SK-N-SH (cell line): ENCODE measurements around the gene SCNN1B. TPM values are rescaled to one million over a fixed set of nuclear protein-coding genes. Genes with fewer than 3 reads are reported as not detected.

Experiments
- CTCF ChIA-PET: fragments of 300-600, 350-600 bp; formaldehyde crosslinking; extraction: SDS; loops from one replicate; lab custom pipeline; 2021; lab: Yijun Ruan, JAX
- POLR2A ChIA-PET: fragments of 350-600 bp; sonication (Branson Sonifier 250); formaldehyde crosslinking; extraction: SDS; loops from one replicate; lab custom pipeline; 2020; ENCODE audit warnings: antibody characterized with exemption, inconsistent platforms; lab: Yijun Ruan, JAX
- DNase-seq: peaks from one replicate; pipeline ENCODE4 v3.0.0; 2012
- H2AFZ ChIP-seq: fragments of 200-600 bp; sonication (generic); 2 replicates; pipeline ENCODE4 v1.8.1; 2016; ENCODE audit warnings: antibody characterized with exemption, mild to moderate bottlenecking, low read depth
- H3F3A ChIP-seq: fragments of 200-600 bp; sonication (generic); replicated peaks from 2 replicates; pipeline ENCODE3; 2016; ENCODE audit warnings: antibody characterized with exemption, mild to moderate bottlenecking; ENCODE audit not compliant: insufficient read depth
- H3K27ac ChIP-seq, 2 experiments: fragments of 200-500 bp in 1 of 2; fragments of 200-600 bp in 1 of 2; sonication (Bioruptor generic) in 1 of 2; sonication (generic), shearing (Covaris generic) in 1 of 2; 2 replicates each; pipeline versions ENCODE4 v1.5.1 to v1.6.1; 2014 to 2016; ENCODE audit warnings: low read depth in 2 of 2, inconsistent platforms in 1 of 2, low read length in 1 of 2, mild to moderate bottlenecking in 1 of 2, mixed read lengths in 1 of 2
- H3K27me3 ChIP-seq: fragments of 200-600 bp; sonication (generic), shearing (Covaris generic); 2 replicates; pipeline ENCODE4 v1.6.1; 2016; ENCODE audit warnings: mixed run types; ENCODE audit not compliant: insufficient read depth
- H3K36me3 ChIP-seq, 2 experiments: fragments of 200-500 bp in 1 of 2; fragments of 200-600 bp in 1 of 2; sonication (Bioruptor generic) in 1 of 2; sonication (generic) in 1 of 2; replicated peaks in 1 of 2; 2 replicates each; pipeline versions ENCODE3 to v1.5.1; 2014 to 2016; ENCODE audit warnings: low read length in 1 of 2, mild to moderate bottlenecking in 1 of 2; ENCODE audit not compliant: insufficient read depth in 2 of 2, control insufficient read depth in 1 of 2
- H3K4me1 ChIP-seq, 2 experiments: fragments of 200-500 bp in 1 of 2; fragments of 200-600 bp in 1 of 2; sonication (Bioruptor generic) in 1 of 2; sonication (generic), shearing (Covaris generic) in 1 of 2; 2 replicates each; pipeline versions ENCODE4 v1.5.1 to v1.6.1; 2014 to 2016; ENCODE audit warnings: low read depth in 1 of 2, low read length in 1 of 2, mixed run types in 1 of 2; ENCODE audit not compliant: insufficient read depth in 2 of 2, control insufficient read depth in 1 of 2
- H3K4me2 ChIP-seq: fragments of 200-600 bp; sonication (generic), shearing (Covaris generic); 2 replicates; pipeline ENCODE4 v1.6.1; 2017; ENCODE audit warnings: mixed run types
- H3K4me3 ChIP-seq, 2 experiments: fragments of 200-500 bp in 1 of 2; fragments of 200-600 bp in 1 of 2; sonication (Bioruptor generic) in 1 of 2; sonication (generic), shearing (Covaris generic) in 1 of 2; 2 replicates each; pipeline versions ENCODE4 v1.5.1 to v1.8.1; 2014 to 2016; ENCODE audit warnings: low read depth in 2 of 2, inconsistent platforms in 1 of 2, low read length in 1 of 2, mild to moderate bottlenecking in 1 of 2, mixed read lengths in 1 of 2, moderate library complexity in 1 of 2
- H3K79me2 ChIP-seq: fragments of 200-600 bp; sonication (generic); 2 replicates; pipeline ENCODE4 v1.8.1; 2017; ENCODE audit warnings: mild to moderate bottlenecking; ENCODE audit not compliant: insufficient read depth
- H3K9ac ChIP-seq: fragments of 200-600 bp; sonication (generic); 2 replicates; pipeline ENCODE4 v1.6.1; 2017; ENCODE audit warnings: mixed run types
- H3K9me2 ChIP-seq: fragments of 200-600 bp; sonication (generic); 2 replicates; pipeline ENCODE4 v1.6.1; 2017; ENCODE audit warnings: mixed run types
- H3K9me3 ChIP-seq: fragments of 200-600 bp; sonication (generic); 2 replicates; pipeline ENCODE4 v1.6.1; 2017; ENCODE audit warnings: mixed run types, mild to moderate bottlenecking, moderate library complexity
- H4K20me1 ChIP-seq: fragments of 200-600 bp; sonication (generic); 2 replicates; pipeline ENCODE4 v1.6.1; 2017; ENCODE audit warnings: mild to moderate bottlenecking, mixed run types; ENCODE audit not compliant: insufficient read depth
- CTCF ChIP-seq: fragments of 200-600 bp; sonication (generic); IDR thresholded peaks from 2 replicates; pipeline ENCODE4 v1.6.1; 2017; ENCODE audit warnings: antibody characterized with exemption, mild to moderate bottlenecking, moderate library complexity
- ELF1 ChIP-seq: IDR thresholded peaks from 2 replicates; pipeline ENCODE4 v1.4.0; 2012
- EZH2phosphoT487 ChIP-seq: fragments of 200-600 bp; sonication (generic); IDR thresholded peaks from 2 replicates; pipeline ENCODE4 v1.6.1; 2017; ENCODE audit warnings: low read depth, mixed run types, mild to moderate bottlenecking, antibody characterized with exemption, moderate library complexity, borderline replicate concordance
- FOSL2 ChIP-seq: IDR thresholded peaks from 2 replicates; pipeline ENCODE4 v1.4.0; 2012; ENCODE audit warnings: low read depth, mild to moderate bottlenecking, moderate library complexity, borderline replicate concordance
- FOXJ3 ChIP-seq: sonication (generic); formaldehyde crosslinking; IDR thresholded peaks from 2 replicates; pipeline ENCODE4 v1.5.1; 2020; ENCODE audit warnings: mild to moderate bottlenecking, missing genetic modification reagents
- GABPA ChIP-seq: IDR thresholded peaks from 2 replicates; pipeline ENCODE4 v1.4.0; 2012; ENCODE audit warnings: low read depth, mild to moderate bottlenecking
- JUND ChIP-seq: IDR thresholded peaks from 2 replicates; pipeline ENCODE4 v1.4.0; 2012
- MAX ChIP-seq: IDR thresholded peaks from 2 replicates; pipeline ENCODE4 v1.4.0; 2012; ENCODE audit warnings: low read depth
- MEF2A ChIP-seq: IDR thresholded peaks from 2 replicates; pipeline ENCODE4 v1.4.0; 2012; ENCODE audit warnings: low read depth, borderline replicate concordance
- MXI1 ChIP-seq: IDR thresholded peaks from 2 replicates; pipeline ENCODE4 v1.6.1; 2012; ENCODE audit warnings: mild to moderate bottlenecking, low read depth, low read length, improper control_type of control experiment
- NFIC ChIP-seq: IDR thresholded peaks from 2 replicates; pipeline ENCODE4 v1.4.0; 2012; ENCODE audit warnings: borderline replicate concordance
- NRF1 ChIP-seq: IDR thresholded peaks from 2 replicates; pipeline ENCODE4 v1.6.1; 2012; ENCODE audit warnings: low read depth, mild to moderate bottlenecking, low read length
- RAD21 ChIP-seq: IDR thresholded peaks from 2 replicates; pipeline ENCODE4 v1.6.1; 2012; ENCODE audit warnings: mild to moderate bottlenecking, low read length
- SMC3 ChIP-seq: IDR thresholded peaks from 2 replicates; pipeline ENCODE4 v1.6.1; 2012; ENCODE audit warnings: low read depth, low read length, improper control_type of control experiment
- TAF1 ChIP-seq: IDR thresholded peaks from 2 replicates; pipeline ENCODE4 v1.6.1; 2012; ENCODE audit warnings: low read depth, mild to moderate bottlenecking, low read length, moderate library complexity, borderline replicate concordance
- TCF12 ChIP-seq: IDR thresholded peaks from 2 replicates; pipeline ENCODE4 v1.4.0; 2012
- TEAD4 ChIP-seq: IDR thresholded peaks from 2 replicates; pipeline ENCODE4 v1.4.0; 2012; ENCODE audit warnings: mild to moderate bottlenecking, borderline replicate concordance; ENCODE audit not compliant: insufficient read depth
- USF1 ChIP-seq: IDR thresholded peaks from 2 replicates; pipeline ENCODE4 v1.4.0; 2012; ENCODE audit warnings: low read depth, borderline replicate concordance
- YY1 ChIP-seq: IDR thresholded peaks from 2 replicates; pipeline ENCODE4 v1.4.0; 2012; ENCODE audit warnings: low read depth, mild to moderate bottlenecking
- WGBS: methylation state at CpG from one replicate; pipeline ENCODE4 v1.1.6; 2017; ENCODE audit warnings: low lambda C conversion rate; 5-methylcytosine and 5-hydroxymethylcytosine counted together
- polyA plus RNA-seq, 3 experiments: library from polyadenylated mRNA; depleted of rRNA; stranded (reverse); fragments of >200 nt; gene quantifications; 2 replicates each; pipeline ENCODE4 v1.2.3, GENCODE V29; 2012
- TF ChIP-seq, protein P1 (sequence below): fragments of 150-350 bp; IDR thresholded peaks from 2 replicates; pipeline ENCODE4 v1.6.1; 2016; ENCODE audit warnings: mild to moderate bottlenecking, low read depth, low read length

Gene SCNN1B
- polyA plus RNA-seq, 1 of the 3 experiments (the other 2 are of a cell fraction), result not detected

GRCh38 chr16:23402100-23402499, 100.0 kb downstream of the SCNN1B start:
- Histone ChIP-seq H3K27me3 (no peaks in the 10 kb centered on the region), H3K36me3 (peaks cover 51 to 73% of the 10 kb centered on the region in 2 experiments), H3K4me3 (no peak overlapping the region), H3K9me3 (no peaks in the 10 kb centered on the region), H4K20me1 (no peaks in the 10 kb centered on the region), H3K27ac (no peak overlapping the region), H3K79me2 (no peaks in the 10 kb centered on the region), H3K4me1 (no peaks in the 10 kb centered on the region), H3K4me2 (no peak overlapping the region), H3K9me2 (no peaks in the 10 kb centered on the region), H3F3A (no peaks in the 10 kb centered on the region), H2AFZ (no peak overlapping the region), H3K9ac (no peak overlapping the region)
- DNase-seq, result no peak
- WGBS, result 99% methylated on average over 2 of the region's 2 CpGs
- ChIA-PET CTCF (no interaction called here), POLR2A (no interaction called here)
- TF ChIP-seq MEF2A (no peak), TEAD4 (no peak), FOSL2 (no peak), MAX (no peak), NFIC (no peak), CTCF (no peak), TCF12 (no peak), MXI1 (no peak), YY1 (no peak), GABPA (no peak), TAF1 (no peak), JUND (no peak), SMC3 (no peak), RAD21 (no peak), EZH2phosphoT487 (no peak), NRF1 (no peak), USF1 (no peak), ELF1 (no peak), FOXJ3 (CRISPR knock-in tag) (no peak)
- TF ChIP-seq, protein P1, sequence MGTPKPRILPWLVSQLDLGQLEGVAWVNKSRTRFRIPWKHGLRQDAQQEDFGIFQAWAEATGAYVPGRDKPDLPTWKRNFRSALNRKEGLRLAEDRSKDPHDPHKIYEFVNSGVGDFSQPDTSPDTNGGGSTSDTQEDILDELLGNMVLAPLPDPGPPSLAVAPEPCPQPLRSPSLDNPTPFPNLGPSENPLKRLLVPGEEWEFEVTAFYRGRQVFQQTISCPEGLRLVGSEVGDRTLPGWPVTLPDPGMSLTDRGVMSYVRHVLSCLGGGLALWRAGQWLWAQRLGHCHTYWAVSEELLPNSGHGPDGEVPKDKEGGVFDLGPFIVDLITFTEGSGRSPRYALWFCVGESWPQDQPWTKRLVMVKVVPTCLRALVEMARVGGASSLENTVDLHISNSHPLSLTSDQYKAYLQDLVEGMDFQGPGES, result no peak
